ENCODE measurements around the gene HAUS6. TPM values are rescaled to one million over a fixed set of nuclear protein-coding genes. Genes with fewer than 3 reads are reported as not detected.

HAUS6 gene
- total and polyA plus RNA-seq, 2 of the 4 experiments (the other 2 are of a cell fraction) = 5.8 to 13.3 TPM

DNA sequence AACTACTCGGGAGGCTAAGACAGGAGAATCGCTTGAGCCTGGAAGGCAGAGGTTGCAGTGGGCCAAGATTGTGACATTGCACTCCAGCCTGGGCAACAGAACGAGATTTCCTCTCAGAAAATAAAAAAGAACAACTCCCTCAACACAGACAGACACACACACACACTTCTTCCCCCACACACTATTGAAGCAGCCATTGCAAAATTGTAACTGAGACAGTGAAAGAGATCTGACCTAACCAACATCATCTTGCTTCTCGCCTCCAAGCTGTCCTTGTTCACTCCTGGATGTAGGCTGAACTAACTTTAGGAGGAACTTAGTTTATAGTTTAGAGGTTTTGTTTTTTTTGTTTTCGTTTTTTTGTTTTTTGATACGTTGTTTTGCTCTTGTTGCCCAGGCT is 37.6 kb upstream of the HAUS6 start:
- Histone ChIP-seq H3K23ac (ENCODE audit: low read depth, low read length) (no peak overlapping the region), H4K8ac (ENCODE audit: low read depth in 2 of 2, low read length in 2 of 2) (no peak overlapping the region), H3K4me1 (ENCODE audit: control insufficient read depth, insufficient read depth, low read length) (peaks cover 4% of the 10 kb centered on the region), H2AK9ac (replicated peaks; ENCODE audit: low read depth, low read length, poor library complexity) (no peak overlapping the region), H4K91ac (ENCODE audit: insufficient read depth, low read depth, low read length) (no peak overlapping the region), H3K36me3 (ENCODE audit: control insufficient read depth, insufficient read depth, low read length) (no peaks in the 10 kb centered on the region), H3K27ac (ENCODE audit: insufficient read depth, low read length) (no peak overlapping the region), H2BK15ac (ENCODE audit: low read depth, low read length) (no peak overlapping the region), H3K27me3 (ENCODE audit: control insufficient read depth, insufficient read depth, low read length) (no peaks in the 10 kb centered on the region), H3K14ac (replicated peaks; ENCODE audit: low read depth, low read length) (no peak overlapping the region), H3K79me1 (ENCODE audit: low read depth in 1 of 2, low read length in 2 of 2) (no peaks in the 10 kb centered on the region), H4K20me1 (ENCODE audit: insufficient read depth, low read length) (no peaks in the 10 kb centered on the region), H3K56ac (ENCODE audit: extremely low read depth, insufficient read depth, low read length) (no peak overlapping the region), H3K9ac (ENCODE audit: low read depth, low read length) (no peak overlapping the region), H3K9me3 (ENCODE audit: control insufficient read depth, insufficient read depth, low read length) (no peaks in the 10 kb centered on the region), H3K4ac (ENCODE audit: low read depth, low read length) (no peak overlapping the region), H2BK120ac (ENCODE audit: low read depth, low read length) (no peak overlapping the region; the same call in 1 of the 2 replicates), H2BK20ac (ENCODE audit: low read depth, low read length) (no peak overlapping the region), H2BK5ac (ENCODE audit: low read depth, low read length, poor library complexity, severe bottlenecking) (no peak overlapping the region), H2AFZ (replicated peaks; ENCODE audit: low read length, poor library complexity) (no peak overlapping the region), H2AK5ac (ENCODE audit: low read depth, low read length) (no peak overlapping the region), H3K4me2 (ENCODE audit: low read depth, low read length) (no peak overlapping the region), H4K5ac (ENCODE audit: low read depth, low read length) (no peak overlapping the region), H3K9me1 (ENCODE audit: insufficient read depth, low read length) (0 out of 2 replicates have a peak, but pooled peaks cover 3% of the 10 kb centered on the region), H3K18ac (ENCODE audit: low read depth, low read length) (no peak overlapping the region), H3K4me3 (ENCODE audit: insufficient read depth, low read depth, low read length) (no peak overlapping the region)
- CTCF ChIA-PET = no interaction called here
- intact Hi-C loops (cut with micrococcal nuclease) (no loop called here), in situ Hi-C loops (cut with MboI; ENCODE audit: low sequenced_read_pairs) (no loop called here), dilution Hi-C loops (cut with HindIII; ENCODE audit: low sequenced_read_pairs, unreplicated experiment) (no loop called here)
- POLR2A ChIA-PET (ENCODE audit: unreplicated experiment) = no interaction called here
- TF ChIP-seq RAD21 (IDR thresholded peaks at IDR 0.05; ENCODE audit: low read length) (no peak), NFE2L2 (IDR thresholded peaks at IDR 0.05; ENCODE audit: low read depth, low read length) (no peak), RFX5 (IDR thresholded peaks at IDR 0.05; ENCODE audit: low read depth, low read length) (no peak), FOS (IDR thresholded peaks at IDR 0.05; ENCODE audit: low read depth, low read length) (no peak), SMC3 (IDR thresholded peaks at IDR 0.05; ENCODE audit: low read depth, low read length) (no peak)
- DNase-seq = no peak
- ATAC-seq (ENCODE audit: low read depth) = no peak
- WGBS, 2 experiments (ENCODE audit: extremely low coverage in 2 of 2, insufficient read length in 1 of 2) = no CpG with 5 or more reads among the region's 6 CpGs
- BruUV-seq (replicated peaks) = no TSS peak

Data from IMR-90 (cell line).